Erythroblast (primary cell): Measurements from ENCODE around the gene PLSCR5.

ENCODE experiments used
- GATA1 ChIP-seq: IDR thresholded peaks from 2 replicates; pipeline ENCODE4 v1.6.1; 2011; ENCODE audit warnings: low read depth, mild to moderate bottlenecking, control low read depth, low read length, moderate library complexity
- POLR2A ChIP-seq: IDR thresholded peaks from 2 replicates; pipeline ENCODE4 v1.6.1; 2011; ENCODE audit warnings: mild to moderate bottlenecking, low read length

DNA sequence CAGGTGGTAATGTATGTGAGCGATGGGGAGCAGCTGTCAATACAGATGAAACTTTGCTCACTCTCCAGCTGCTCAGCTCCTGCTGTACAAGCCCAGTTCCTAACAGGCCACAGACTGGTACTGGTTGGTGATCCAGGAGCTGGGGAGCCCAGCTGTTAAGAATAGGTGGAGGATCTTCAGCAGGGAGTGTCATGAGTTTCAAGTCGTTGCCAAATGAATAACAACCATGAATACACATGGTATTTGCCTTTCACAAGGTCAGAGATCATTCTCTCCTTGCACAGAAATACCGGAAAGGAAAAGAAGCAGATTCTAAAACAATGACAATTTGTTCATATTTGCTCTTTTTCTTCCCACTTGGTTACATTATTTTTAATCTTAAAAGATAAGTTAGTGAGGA, 65.8 kb downstream of the PLSCR5 start:
- TF ChIP-seq POLR2A (no peak), GATA1 (no peak)
